ENCODE data around the gene SUSD1.

DNA sequence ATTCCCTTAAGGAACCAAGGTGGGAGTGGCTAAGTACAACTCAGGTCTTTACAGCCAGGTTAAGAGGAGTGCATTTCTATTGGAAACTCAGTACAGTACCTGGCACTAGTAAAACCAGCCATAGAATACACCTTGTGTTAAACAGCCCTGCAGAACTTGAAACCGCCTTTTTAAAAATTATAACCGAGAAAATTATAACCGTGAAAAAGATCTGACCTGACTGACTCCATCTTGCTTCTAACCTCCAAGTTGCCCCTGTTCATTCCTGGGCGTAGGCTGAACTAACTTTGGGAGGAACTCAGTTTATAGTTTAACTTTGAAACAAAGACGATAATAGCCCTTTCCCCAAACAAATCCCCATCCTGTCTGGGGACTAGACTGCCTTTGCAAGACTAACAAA, 132.3 kb downstream of the SUSD1 start:
- TF ChIP-seq, protein P1, sequence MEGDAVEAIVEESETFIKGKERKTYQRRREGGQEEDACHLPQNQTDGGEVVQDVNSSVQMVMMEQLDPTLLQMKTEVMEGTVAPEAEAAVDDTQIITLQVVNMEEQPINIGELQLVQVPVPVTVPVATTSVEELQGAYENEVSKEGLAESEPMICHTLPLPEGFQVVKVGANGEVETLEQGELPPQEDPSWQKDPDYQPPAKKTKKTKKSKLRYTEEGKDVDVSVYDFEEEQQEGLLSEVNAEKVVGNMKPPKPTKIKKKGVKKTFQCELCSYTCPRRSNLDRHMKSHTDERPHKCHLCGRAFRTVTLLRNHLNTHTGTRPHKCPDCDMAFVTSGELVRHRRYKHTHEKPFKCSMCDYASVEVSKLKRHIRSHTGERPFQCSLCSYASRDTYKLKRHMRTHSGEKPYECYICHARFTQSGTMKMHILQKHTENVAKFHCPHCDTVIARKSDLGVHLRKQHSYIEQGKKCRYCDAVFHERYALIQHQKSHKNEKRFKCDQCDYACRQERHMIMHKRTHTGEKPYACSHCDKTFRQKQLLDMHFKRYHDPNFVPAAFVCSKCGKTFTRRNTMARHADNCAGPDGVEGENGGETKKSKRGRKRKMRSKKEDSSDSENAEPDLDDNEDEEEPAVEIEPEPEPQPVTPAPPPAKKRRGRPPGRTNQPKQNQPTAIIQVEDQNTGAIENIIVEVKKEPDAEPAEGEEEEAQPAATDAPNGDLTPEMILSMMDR (CRISPR knock-in tag; IDR thresholded peaks at IDR 0.05): no peak
- TF ChIP-seq HMG20B (CRISPR knock-in tag; conservative IDR thresholded peaks at IDR 0.05): no peak

Data from HepG2 (cell line).